Smooth muscle cell (in vitro differentiated cells): ENCODE measurements around the gene SLC13A2. TPM values are rescaled to one million over a fixed set of nuclear protein-coding genes. Genes with fewer than 3 reads are reported as not detected.

ENCODE experiments used
- DNase-seq: peaks from one replicate; lab custom pipeline; 2025; ENCODE audit not compliant: unreplicated experiment; lab: John Stamatoyannopoulos, UW
- H2AFZ ChIP-seq: fragments of 200-600 bp; sonication (generic); 2 replicates; pipeline ENCODE4 v1.6.0; 2016; ENCODE audit warnings: antibody characterized with exemption, low read depth, mild to moderate bottlenecking
- H3F3A ChIP-seq: fragments of 200-600 bp; sonication (generic); 2 replicates; pipeline ENCODE4 v1.6.0; 2017; ENCODE audit warnings: antibody characterized with exemption, low read depth
- H3K27ac ChIP-seq: fragments of 200-600 bp; sonication (generic); 2 replicates; pipeline ENCODE4 v1.5.1; 2016; ENCODE audit warnings: low read depth, mild to moderate bottlenecking
- H3K27me3 ChIP-seq: fragments of 200-600 bp; sonication (generic); 2 replicates; pipeline ENCODE4 v1.6.1; 2016; ENCODE audit warnings: low read depth, mild to moderate bottlenecking
- H3K36me3 ChIP-seq: fragments of 200-600 bp; sonication (generic); 2 replicates; pipeline ENCODE4 v1.5.1; 2016; ENCODE audit warnings: low read depth
- H3K4me1 ChIP-seq: fragments of 200-600 bp; sonication (generic); 2 replicates; pipeline ENCODE4 v1.5.1; 2016; ENCODE audit warnings: low read depth
- H3K4me2 ChIP-seq: fragments of 200-600 bp; sonication (generic); 2 replicates; pipeline ENCODE4 v1.6.0; 2016; ENCODE audit warnings: mild to moderate bottlenecking
- H3K4me3 ChIP-seq: fragments of 200-600 bp; sonication (generic); 2 replicates; pipeline ENCODE4 v1.5.1; 2016; ENCODE audit warnings: mild to moderate bottlenecking
- H3K79me2 ChIP-seq: fragments of 200-600 bp; sonication (generic); 2 replicates; pipeline ENCODE4 v1.6.0; 2016; ENCODE audit warnings: low read depth, mild to moderate bottlenecking
- H3K9ac ChIP-seq: fragments of 200-600 bp; sonication (generic); 2 replicates; pipeline ENCODE4 v1.6.0; 2016; ENCODE audit warnings: low read depth
- H3K9me3 ChIP-seq: fragments of 200-600 bp; sonication (generic); replicated peaks from 2 replicates; pipeline ENCODE4 v1.5.1; 2016; ENCODE audit warnings: low read depth
- H4K20me1 ChIP-seq: fragments of 200-600 bp; sonication (generic); 2 replicates; pipeline ENCODE4 v1.6.0; 2016; ENCODE audit warnings: low read depth
- CTCF ChIP-seq: fragments of 200-600 bp; sonication (generic); IDR thresholded peaks from 2 replicates; pipeline ENCODE4 v1.5.1; 2017; ENCODE audit warnings: borderline replicate concordance, mild to moderate bottlenecking, antibody characterized with exemption; ENCODE audit not compliant: insufficient read depth, poor library complexity, severe bottlenecking
- whole genome bisulfite sequencing: methylation state at CpG from one replicate; pipeline ENCODE4 v1.1.7; 2016; ENCODE audit warnings: low lambda C conversion rate; 5-methylcytosine and 5-hydroxymethylcytosine counted together
- polyA plus RNA-seq: library from polyadenylated mRNA; unstranded; fragments of >200 nt; fragmentation: Nextera tagmentation; extraction: Ambion mirVana; gene quantifications from 2 replicates; pipeline ENCODE4 v1.2.1, GENCODE V29; 2016
- total RNA-seq: library from RNA; depleted of rRNA; stranded (reverse); fragments of >200 nt; gene quantifications from 2 replicates; pipeline ENCODE4 v1.2.3, GENCODE V29; 2014

Gene SLC13A2
- total and polyA plus RNA-seq, 2 experiments from 2014 or later: not detected

GRCh38 chr17:28537219-28537610 lies 63.8 kb downstream of the SLC13A2 start:
- H3K4me2 ChIP-seq: no peak overlapping the region
- H3F3A ChIP-seq: no peaks in the 10 kb centered on the region
- no peaks in the 10 kb centered on the region for H3K9me3 ChIP-seq
- no peaks in the 10 kb centered on the region for H3K79me2 ChIP-seq
- no peaks in the 10 kb centered on the region for H3K27me3 ChIP-seq
- no peaks in the 10 kb centered on the region for H4K20me1 ChIP-seq
- H3K9ac ChIP-seq: no peak overlapping the region
- TF ChIP-seq CTCF: no peak
- no peak overlapping the region for H3K27ac ChIP-seq
- H3K4me1 ChIP-seq: no peaks in the 10 kb centered on the region
- H3K4me3 ChIP-seq: no peak overlapping the region
- H3K36me3 ChIP-seq: no peaks in the 10 kb centered on the region
- WGBS: 86% methylated on average over 10 of the region's 12 CpGs
- H2AFZ ChIP-seq: no peak overlapping the region
- DNase-seq: no peak

DNA sequence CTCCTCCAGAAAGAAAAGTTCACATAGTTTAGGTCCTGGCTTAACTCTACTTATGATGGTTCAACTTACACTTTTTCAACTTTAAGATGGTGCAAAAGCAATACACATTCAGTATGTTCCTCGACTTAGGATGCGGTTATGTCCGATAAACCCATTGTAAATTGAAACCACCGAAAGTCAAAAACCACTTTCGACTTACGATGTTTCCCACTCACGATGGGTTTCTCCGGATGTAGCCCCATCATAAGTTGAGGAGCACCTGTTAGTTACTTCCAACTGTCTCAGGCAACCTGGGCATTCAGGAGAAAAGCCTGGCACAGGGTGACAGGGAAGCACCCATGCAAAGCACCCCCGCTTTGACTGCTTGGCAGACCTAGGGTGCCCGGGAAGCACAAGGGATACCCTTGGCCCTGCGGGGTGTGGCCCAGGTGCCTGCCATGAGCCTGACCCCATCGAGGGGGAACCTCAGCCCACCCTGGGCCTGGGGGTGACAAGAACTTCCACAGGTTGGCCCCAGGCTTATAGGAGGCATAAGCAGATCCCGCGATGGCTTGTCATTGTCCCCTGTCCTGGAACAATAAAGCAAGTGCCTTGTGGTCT lies 65.0 kb downstream of the SLC13A2 start:
- Histone ChIP-seq H3K4me2 (no peak overlapping the region), H4K20me1 (no peaks in the 10 kb centered on the region), H3K36me3 (no peaks in the 10 kb centered on the region), H3K27ac (no peak overlapping the region), H3F3A (no peaks in the 10 kb centered on the region), H3K79me2 (no peaks in the 10 kb centered on the region), H3K4me1 (no peaks in the 10 kb centered on the region), H3K4me3 (no peak overlapping the region), H3K9me3 (no peaks in the 10 kb centered on the region), H2AFZ (no peak overlapping the region), H3K27me3 (no peaks in the 10 kb centered on the region), H3K9ac (no peak overlapping the region)
- DNase-seq: no peak
- TF ChIP-seq CTCF: no peak
- 94% methylated on average over 14 of the region's 14 CpGs for WGBS

GRCh38 chr17:28540231-28540630 lies 66.8 kb downstream of the SLC13A2 start:
- whole genome bisulfite sequencing: 87% methylated on average over 4 of the region's 4 CpGs
- Histone ChIP-seq H3K36me3 (no peaks in the 10 kb centered on the region), H3K4me1 (no peaks in the 10 kb centered on the region)

More at GRCh38 chr17:28540231-28540630, 66.8 kb downstream of the SLC13A2 start:
- Histone ChIP-seq H3K4me3 (no peak overlapping the region), H3K9me3 (no peaks in the 10 kb centered on the region), H3F3A (no peaks in the 10 kb centered on the region), H3K27me3 (no peaks in the 10 kb centered on the region), H3K79me2 (no peaks in the 10 kb centered on the region), H4K20me1 (no peaks in the 10 kb centered on the region), H3K27ac (no peak overlapping the region), H3K4me2 (no peak overlapping the region), H2AFZ (no peak overlapping the region), H3K9ac (no peak overlapping the region)
- TF ChIP-seq CTCF: no peak
- no peak for DNase-seq
